WTC11 (cell line): ENCODE results near the gene ELMO1.

ENCODE experiments used
- CBFB ChIP-seq: sonication (generic); formaldehyde crosslinking; IDR thresholded peaks from 2 replicates; pipeline ENCODE4 v1.8.1; 2022; ENCODE audit warnings: mild to moderate bottlenecking, low read depth, missing genetic modification reagents
- CTCF ChIP-seq: fragments of 200-600 bp; IDR thresholded peaks from 2 replicates; pipeline ENCODE4 v1.8.0; 2022; ENCODE audit warnings: antibody characterized with exemption
- ETV6 ChIP-seq: sonication (generic); formaldehyde crosslinking; IDR thresholded peaks from 2 replicates; pipeline ENCODE4 v1.8.1; 2022; ENCODE audit warnings: mild to moderate bottlenecking, missing genetic modification reagents
- NFYB ChIP-seq: sonication (generic); formaldehyde crosslinking; conservative IDR thresholded peaks from 2 replicates; pipeline ENCODE4 v1.8.0; 2022; ENCODE audit warnings: low read depth, missing genetic modification reagents
- TCF7 ChIP-seq: sonication (generic); formaldehyde crosslinking; IDR thresholded peaks from 2 replicates; pipeline ENCODE4 v1.8.0; 2022; ENCODE audit warnings: mild to moderate bottlenecking, low read depth, missing genetic modification reagents, moderate library complexity
- ZNF121 ChIP-seq: sonication (generic); formaldehyde crosslinking; IDR thresholded peaks from 2 replicates; pipeline ENCODE4 v1.8.0; 2023; ENCODE audit warnings: missing genetic modification reagents
- TF ChIP-seq, protein P1 (sequence below): fragments of 250-450 bp; sonication (Bioruptor Pico); IDR thresholded peaks from 2 replicates; pipeline ENCODE4 v1.9.0; 2021; ENCODE audit warnings: moderate library complexity, mild to moderate bottlenecking, inconsistent platforms, borderline replicate concordance
- TF ChIP-seq, protein P2 (sequence below): sonication (generic); formaldehyde crosslinking; IDR thresholded peaks from 2 replicates; pipeline ENCODE4 v1.8.1; 2023; ENCODE audit warnings: mild to moderate bottlenecking, missing genetic modification reagents, moderate library complexity

DNA sequence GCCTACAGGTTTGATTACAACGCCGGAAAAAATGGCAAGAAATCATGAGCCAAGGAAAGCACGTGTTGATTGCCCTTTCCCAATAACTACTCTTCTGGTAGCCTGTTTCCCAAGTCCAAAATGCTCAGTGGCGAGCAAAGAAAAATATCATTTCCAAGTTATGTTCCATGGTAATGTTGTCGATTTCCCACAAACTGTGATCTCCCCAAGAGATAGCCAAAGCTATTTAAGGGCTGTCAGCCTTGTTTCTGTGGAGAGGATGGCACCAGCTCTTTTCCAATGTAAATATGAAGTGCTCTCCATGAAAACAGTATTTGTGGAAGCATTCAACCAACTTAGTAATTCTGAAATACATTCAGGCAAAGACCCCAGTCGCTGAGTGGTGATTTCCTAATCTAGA, 491.9 kb downstream of the ELMO1 start:
- no peak for TF ChIP-seq CTCF
- TF ChIP-seq CBFB = no peak
- TF ChIP-seq, protein P1, sequence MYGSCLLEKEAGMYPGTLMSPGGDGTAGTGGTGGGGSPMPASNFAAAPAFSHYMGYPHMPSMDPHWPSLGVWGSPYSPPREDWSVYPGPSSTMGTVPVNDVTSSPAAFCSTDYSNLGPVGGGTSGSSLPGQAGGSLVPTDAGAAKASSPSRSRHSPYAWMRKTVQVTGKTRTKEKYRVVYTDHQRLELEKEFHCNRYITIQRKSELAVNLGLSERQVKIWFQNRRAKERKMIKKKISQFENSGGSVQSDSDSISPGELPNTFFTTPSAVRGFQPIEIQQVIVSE (CRISPR knock-in tag) = no peak
- TF ChIP-seq ZNF121 (CRISPR knock-in tag) = no peak
- no peak for TF ChIP-seq ETV6 (CRISPR knock-in tag)
- TF ChIP-seq NFYB (CRISPR knock-in tag) = no peak
- TF ChIP-seq, protein P2, sequence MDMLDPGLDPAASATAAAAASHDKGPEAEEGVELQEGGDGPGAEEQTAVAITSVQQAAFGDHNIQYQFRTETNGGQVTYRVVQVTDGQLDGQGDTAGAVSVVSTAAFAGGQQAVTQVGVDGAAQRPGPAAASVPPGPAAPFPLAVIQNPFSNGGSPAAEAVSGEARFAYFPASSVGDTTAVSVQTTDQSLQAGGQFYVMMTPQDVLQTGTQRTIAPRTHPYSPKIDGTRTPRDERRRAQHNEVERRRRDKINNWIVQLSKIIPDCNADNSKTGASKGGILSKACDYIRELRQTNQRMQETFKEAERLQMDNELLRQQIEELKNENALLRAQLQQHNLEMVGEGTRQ (CRISPR knock-in tag) = no peak
- no peak for TF ChIP-seq TCF7 (CRISPR knock-in tag)
